ENCODE results near the gene TCERG1L.

TCERG1L gene

GRCh38 chr10:131222986-131223385, 88.5 kb downstream of the TCERG1L start:
- DNase-seq = no peak

- DNase-seq = no peak
Measured at GRCh38 chr10:131221632-131222277, 89.8 kb downstream of the TCERG1L start.

GRCh38 chr10:131220601-131221171, 90.8 kb downstream of the TCERG1L start:
- DNase-seq = no peak

- DNase-seq = no peak
Measured at GRCh38 chr10:131219955-131220489, 91.5 kb downstream of the TCERG1L start.

- no peak for DNase-seq
Measured at GRCh38 chr10:131219584-131219886, 92.0 kb downstream of the TCERG1L start.

- no peak for DNase-seq
Measured at GRCh38 chr10:131218811-131219583, 92.5 kb downstream of the TCERG1L start.

GRCh38 chr10:131216681-131217230, 94.8 kb downstream of the TCERG1L start:
- DNase-seq = no peak

GRCh38 chr10:131215776-131216175, 95.7 kb downstream of the TCERG1L start:
- no peak for DNase-seq

- no peak for DNase-seq
Measured at GRCh38 chr10:131214521-131215244, 96.8 kb downstream of the TCERG1L start.

- DNase-seq = no peak
Measured at GRCh38 chr10:131213741-131214505, 97.6 kb downstream of the TCERG1L start.

GRCh38 chr10:131212763-131213325, 98.7 kb downstream of the TCERG1L start:
- no peak for DNase-seq

GRCh38 chr10:131211965-131212619, 99.4 kb downstream of the TCERG1L start:
- no peak for DNase-seq

- no peak for DNase-seq
Measured at GRCh38 chr10:131211559-131211958, 100.0 kb downstream of the TCERG1L start.

- DNase-seq = no peak
Measured at GRCh38 chr10:131211146-131211545, 100.4 kb downstream of the TCERG1L start.

GRCh38 chr10:131210181-131210580, 101.3 kb downstream of the TCERG1L start:
- DNase-seq = no peak

- no peak for DNase-seq
Measured at GRCh38 chr10:131207584-131208532, 103.7 kb downstream of the TCERG1L start.

- no peak for DNase-seq
Measured at GRCh38 chr10:131207176-131207575, 104.3 kb downstream of the TCERG1L start.

- DNase-seq = no peak
Measured at GRCh38 chr10:131206111-131206995, 105.2 kb downstream of the TCERG1L start.

GRCh38 chr10:131205556-131205955, 106.0 kb downstream of the TCERG1L start:
- no peak for DNase-seq

Measured in NCI-H69 (cell line).